NCI-H82 treated with DMSO at 0.1 percent for 48 hours (cell line): Measurements from ENCODE around the gene WSCD1.

Experiments used
- DNase-seq: peaks from one replicate; lab custom pipeline; 2025; ENCODE audit not compliant: unreplicated experiment; lab: John Stamatoyannopoulos, UW

The WSCD1 gene

GRCh38 chr17:6104956-6105648 lies 34.9 kb downstream of the WSCD1 start:
- DNase-seq = no peak

DNA sequence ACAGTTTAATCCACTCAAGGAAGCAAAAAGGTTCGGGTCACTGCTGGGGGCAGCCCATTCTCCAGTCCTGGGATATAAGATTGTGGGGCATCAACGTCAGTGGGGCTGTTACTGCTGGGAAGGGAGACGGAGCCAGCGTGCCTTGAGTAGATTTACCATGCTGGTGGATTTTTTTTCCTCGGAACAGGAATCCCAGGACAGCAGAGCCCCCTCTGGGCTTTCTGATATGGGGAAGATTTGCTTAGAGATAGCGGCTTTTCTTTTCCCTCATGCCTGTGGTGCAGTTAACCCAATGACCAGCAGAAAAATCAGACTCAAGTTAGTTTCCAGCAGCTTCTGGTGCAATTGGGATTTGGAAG lies 35.4 kb downstream of the WSCD1 start:
- no peak for DNase-seq

DNA sequence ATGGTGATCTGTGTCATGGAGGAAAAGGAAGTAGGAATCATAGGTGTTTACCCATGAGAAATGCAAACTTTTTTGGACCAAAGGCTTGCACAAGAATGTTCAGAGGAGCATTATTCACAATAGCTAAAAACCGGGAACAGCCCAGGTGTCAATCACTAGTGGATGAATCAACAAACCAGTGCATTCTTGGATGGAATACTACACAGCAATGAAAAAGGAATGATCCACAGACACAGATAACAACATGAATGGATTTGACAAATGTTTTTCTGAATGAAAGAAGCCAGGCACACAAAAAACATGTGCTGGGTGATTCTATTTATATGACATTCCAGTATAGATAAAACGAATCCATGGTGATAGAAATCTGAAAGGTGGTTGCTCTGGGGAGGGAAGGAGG lies 36.0 kb downstream of the WSCD1 start:
- DNase-seq = no peak

- no peak for DNase-seq
Measured at GRCh38 chr17:6107791-6108190, 37.6 kb downstream of the WSCD1 start.

DNA sequence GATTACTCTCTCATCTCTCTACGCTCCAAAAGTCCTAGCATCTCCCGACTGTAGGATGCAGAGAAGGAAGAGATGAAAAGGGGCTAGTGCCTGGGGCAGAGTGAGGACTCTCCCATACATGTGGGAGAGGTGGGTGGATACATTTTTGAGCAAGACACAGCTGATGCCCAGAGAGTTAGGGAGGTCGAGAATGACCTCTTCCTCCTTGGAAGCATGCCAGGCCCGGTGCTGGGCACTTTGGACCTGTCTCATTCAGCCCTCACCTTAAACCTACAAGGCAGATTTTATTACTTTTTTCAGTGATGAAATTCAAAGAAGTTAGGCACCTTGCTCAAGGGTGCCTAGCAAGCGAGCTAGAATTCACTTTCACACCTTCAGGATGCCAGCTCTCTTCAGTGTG lies 38.2 kb downstream of the WSCD1 start:
- DNase-seq = no peak

DNA sequence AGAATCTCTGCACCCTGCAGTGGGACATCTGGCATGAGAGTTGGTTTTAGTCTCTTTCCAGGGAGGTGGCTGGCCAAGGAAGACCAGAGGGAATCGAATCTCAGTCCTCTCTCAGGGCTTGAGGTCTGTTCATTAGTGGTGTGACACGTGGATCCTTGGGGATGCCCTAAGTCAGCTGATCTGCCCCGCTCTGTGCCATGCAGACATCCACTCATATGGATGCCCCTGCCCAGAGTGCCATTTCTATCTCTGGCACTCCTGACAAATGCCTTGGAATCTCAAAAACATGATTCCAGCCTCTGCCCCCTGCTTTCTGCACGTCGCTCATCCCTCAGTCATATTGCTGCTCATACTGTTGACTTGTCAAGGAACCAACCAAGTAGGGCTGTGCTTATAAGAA lies 38.8 kb downstream of the WSCD1 start:
- DNase-seq = no peak

DNA sequence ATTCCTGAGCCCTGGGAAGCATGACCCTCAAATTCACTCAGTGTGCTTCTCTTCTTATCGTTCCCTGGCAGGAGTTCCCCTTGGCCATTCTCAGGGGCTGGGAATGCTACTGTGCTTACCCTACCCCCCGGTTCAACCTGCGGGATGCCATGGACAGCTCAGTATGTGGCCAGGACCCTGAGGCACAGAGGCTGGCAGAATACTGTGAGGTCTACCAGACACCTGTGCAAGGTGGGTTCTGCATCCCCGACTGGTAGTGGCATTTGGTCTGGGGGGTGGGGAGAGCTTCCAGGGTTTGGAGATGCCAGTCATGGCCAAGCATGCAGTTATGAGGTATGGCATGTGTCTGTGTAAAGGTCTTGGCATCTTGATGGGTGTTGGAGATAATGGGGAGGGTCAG lies 39.4 kb downstream of the WSCD1 start:
- DNase-seq = no peak

GRCh38 chr17:6110088-6110487 lies 39.9 kb downstream of the WSCD1 start:
- no peak for DNase-seq

DNA sequence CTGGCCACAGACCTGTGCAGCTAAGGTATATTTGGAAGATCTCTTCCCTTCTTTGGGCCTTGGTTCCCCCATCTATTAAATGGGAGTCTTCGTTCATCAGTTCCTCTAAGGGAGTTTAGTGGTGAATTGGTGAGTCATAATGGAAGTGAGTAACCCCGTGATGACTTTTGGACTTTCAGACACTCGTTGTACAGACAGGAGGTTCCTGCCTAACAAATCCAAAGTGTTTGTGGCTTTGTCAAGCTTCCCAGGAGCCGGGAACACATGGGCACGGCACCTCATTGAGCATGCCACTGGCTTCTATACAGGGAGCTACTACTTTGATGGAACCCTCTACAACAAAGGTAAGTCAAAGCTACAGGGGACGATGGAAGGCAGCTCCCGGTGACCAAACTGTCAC lies 40.4 kb downstream of the WSCD1 start:
- no peak for DNase-seq

GRCh38 chr17:6120351-6120750 lies 50.2 kb downstream of the WSCD1 start:
- no peak for DNase-seq

GRCh38 chr17:6124856-6125255 lies 54.7 kb downstream of the WSCD1 start:
- DNase-seq = no peak

DNA sequence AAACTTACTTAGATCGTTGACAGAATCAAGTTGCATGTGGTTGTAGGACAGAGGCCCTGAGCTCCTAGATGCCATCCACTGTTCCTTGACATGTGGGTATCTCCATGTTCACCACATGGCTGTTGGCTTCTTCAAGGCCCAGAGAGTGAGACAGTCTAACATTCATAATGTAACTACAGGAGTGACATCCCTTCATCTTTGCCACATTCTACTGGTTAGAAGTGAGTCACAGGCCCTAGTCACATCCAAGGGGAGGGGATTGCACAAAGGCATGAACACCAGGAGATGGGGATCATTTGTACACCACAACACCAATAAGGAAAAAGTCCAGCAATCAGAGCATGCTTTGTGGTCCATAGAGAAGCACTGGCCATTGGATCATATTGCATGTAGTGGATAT lies 56.6 kb downstream of the WSCD1 start:
- no peak for DNase-seq

- DNase-seq = no peak
Measured at GRCh38 chr17:6134721-6135120, 64.5 kb downstream of the WSCD1 start.

GRCh38 chr17:6135236-6135635 lies 65.1 kb downstream of the WSCD1 start:
- no peak for DNase-seq

- no peak for DNase-seq
Measured at GRCh38 chr17:6135996-6136395, 65.8 kb downstream of the WSCD1 start.

DNA sequence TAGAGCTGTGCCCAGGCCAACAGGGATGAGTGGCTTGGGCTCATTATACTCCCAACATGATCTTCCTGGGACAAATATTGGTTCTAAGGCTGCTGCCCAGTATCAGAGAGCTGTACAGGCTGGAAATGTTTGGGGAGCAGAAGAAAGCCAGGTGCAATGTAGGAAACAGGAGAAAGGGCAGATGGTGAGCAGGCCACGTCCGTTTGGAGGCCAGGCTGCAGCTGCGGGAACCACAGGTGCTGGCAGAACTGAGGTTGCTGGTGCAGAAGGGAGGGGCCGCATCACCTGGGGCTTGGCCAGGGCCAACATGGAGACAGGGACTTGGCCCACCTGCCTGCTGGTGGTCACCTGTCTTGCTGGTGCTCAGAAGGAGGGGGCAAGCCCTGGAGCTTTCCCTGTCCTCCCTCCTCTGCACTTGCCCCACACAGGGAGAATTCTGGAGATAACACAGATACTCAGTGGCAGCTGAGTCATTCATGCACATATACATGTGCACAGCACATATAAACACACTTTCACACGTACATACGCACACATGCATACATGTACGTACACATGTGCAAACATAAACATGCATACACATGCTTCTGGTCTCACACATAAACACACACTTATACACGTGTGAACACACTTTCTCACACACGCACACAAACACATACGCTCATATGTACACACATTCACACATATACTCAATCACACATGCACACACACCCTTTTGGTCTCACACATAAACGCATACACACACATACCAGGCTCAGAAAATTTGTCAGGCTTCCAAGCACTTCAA lies 67.7 kb downstream of the WSCD1 start:
- DNase-seq = no peak

DNA sequence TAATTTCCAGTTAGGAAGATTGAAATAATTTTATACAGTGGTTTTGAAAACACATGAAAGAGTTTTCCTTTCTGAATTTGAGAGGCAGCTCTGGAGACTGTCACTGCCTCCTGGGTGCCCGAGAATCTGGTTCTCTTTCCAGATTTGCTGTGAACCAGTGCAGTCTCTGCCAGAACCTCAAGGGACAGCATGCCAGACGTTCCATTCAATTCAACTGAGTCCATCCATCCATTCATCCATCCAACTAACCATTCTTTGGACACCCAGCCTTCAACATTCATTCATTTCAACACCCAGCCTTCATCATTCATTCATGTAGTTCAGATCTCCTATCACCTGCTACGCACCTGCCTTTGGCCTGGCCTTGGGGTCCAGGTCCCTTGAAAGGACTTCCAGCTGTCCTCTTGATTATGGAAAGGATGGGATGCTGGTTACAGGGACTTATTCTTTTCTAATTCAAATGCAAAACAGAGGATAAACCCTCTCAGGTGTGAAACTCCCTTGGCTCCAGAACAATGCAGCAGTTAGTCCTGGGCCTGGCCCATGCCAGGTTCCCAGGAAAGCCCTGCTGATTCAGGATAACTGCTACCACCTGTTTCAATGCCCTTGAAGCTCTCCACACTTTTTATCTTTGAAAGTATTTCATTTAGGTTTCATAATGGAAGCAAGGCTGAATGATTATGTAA lies 68.7 kb downstream of the WSCD1 start:
- DNase-seq = no peak

DNA sequence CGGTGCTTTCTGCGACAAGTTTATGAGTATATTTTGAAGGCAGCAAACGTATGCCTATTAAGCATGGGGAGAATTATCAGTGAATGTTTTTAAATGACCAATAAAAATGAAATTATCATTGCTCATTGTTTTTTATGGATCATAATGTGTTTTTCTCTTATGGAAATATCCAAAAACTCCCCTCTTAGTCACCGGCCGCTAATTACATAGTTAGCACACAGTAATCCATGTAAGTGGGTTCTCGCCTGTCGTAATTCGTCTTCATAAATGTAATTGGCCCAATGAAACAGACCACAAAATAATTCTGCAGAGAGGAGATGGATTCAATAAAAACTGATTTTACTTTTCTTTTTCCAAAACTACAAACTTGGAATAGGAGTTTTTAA lies 69.3 kb downstream of the WSCD1 start:
- no peak for DNase-seq

GRCh38 chr17:6140188-6140587 lies 70.0 kb downstream of the WSCD1 start:
- no peak for DNase-seq

- no peak for DNase-seq
Measured at GRCh38 chr17:6140728-6141330, 70.7 kb downstream of the WSCD1 start.

DNA sequence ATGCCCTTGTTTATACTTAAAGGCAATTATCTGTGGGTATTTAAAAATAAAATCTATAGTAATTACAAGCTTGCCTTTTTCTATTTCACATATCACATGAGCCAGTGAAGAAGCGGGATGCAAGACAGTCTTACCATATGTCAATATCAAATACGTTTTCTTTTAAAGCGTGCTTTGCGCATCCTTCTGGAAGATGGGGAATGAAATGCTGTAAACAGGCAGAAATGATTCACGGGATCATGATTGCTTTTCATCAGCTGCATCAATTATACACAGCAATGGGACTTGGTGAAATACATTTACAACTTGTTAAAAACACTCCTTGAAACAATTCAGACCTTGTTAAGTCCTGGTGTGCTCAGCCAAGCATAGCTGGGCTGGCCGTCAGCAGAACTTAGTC lies 72.5 kb downstream of the WSCD1 start:
- DNase-seq = no peak

GRCh38 chr17:6145946-6146345 lies 75.8 kb downstream of the WSCD1 start:
- DNase-seq = no peak
